DND-41 (cell line): ENCODE data around the gene COMMD6.

ENCODE experiments used
- ATAC-seq: fragments of 200-7000 bp; cut with Tn5 transposase; 3 replicates; pipeline ENCODE4 v1.9.1; 2021; ENCODE audit warnings: low read depth; ENCODE audit not compliant: insufficient read depth
- DNase-seq: peaks from one replicate; pipeline ENCODE4 v3.0.0-alpha.2; 2020
- H2AFZ ChIP-seq: 2 replicates; pipeline ENCODE4 v1.6.0; 2012; ENCODE audit warnings: low read depth, low read length
- H3K27ac ChIP-seq: 2 replicates; pipeline ENCODE4 v1.5.1; 2012; ENCODE audit warnings: low read length, inconsistent platforms
- H3K27me3 ChIP-seq: fragments of 200-600 bp; sonication (generic); 2 replicates; pipeline ENCODE4 v1.6.0; 2012; ENCODE audit warnings: low read length, mild to moderate bottlenecking, inconsistent platforms; ENCODE audit not compliant: insufficient read depth, poor library complexity
- H3K36me3 ChIP-seq: 2 replicates; pipeline ENCODE4 v1.5.1; 2012; ENCODE audit warnings: low read length, inconsistent platforms; ENCODE audit not compliant: insufficient read depth
- H3K4me1 ChIP-seq: 2 replicates; pipeline ENCODE4 v1.5.1; 2012; ENCODE audit warnings: mild to moderate bottlenecking, low read length; ENCODE audit not compliant: insufficient read depth
- H3K4me2 ChIP-seq: 2 replicates; pipeline ENCODE4 v1.6.0; 2012; ENCODE audit warnings: mild to moderate bottlenecking, moderate library complexity, low read length, inconsistent platforms; ENCODE audit not compliant: insufficient read depth
- H3K4me3 ChIP-seq, 2 experiments: fragments of 200-600 bp in 1 of 2; shearing (Covaris generic) in 1 of 2; 2 replicates each; pipeline ENCODE4 v1.5.1; 2012 to 2016; ENCODE audit warnings: inconsistent platforms in 2 of 2, low read length in 2 of 2, mild to moderate bottlenecking in 2 of 2, low read depth in 1 of 2, moderate library complexity in 1 of 2
- H3K79me2 ChIP-seq: 2 replicates; pipeline ENCODE4 v1.6.0; 2012; ENCODE audit warnings: low read length, inconsistent platforms; ENCODE audit not compliant: insufficient read depth
- H3K9ac ChIP-seq: 2 replicates; pipeline ENCODE4 v1.6.0; 2012; ENCODE audit warnings: low read depth, mild to moderate bottlenecking, inconsistent platforms, low read length, moderate library complexity
- H3K9me3 ChIP-seq: 2 replicates; pipeline ENCODE4 v1.5.1; 2012; ENCODE audit warnings: low read length, moderate library complexity, mild to moderate bottlenecking, inconsistent platforms; ENCODE audit not compliant: insufficient read depth, severe bottlenecking
- H4K20me1 ChIP-seq: 2 replicates; pipeline ENCODE4 v1.6.0; 2012; ENCODE audit warnings: low read length; ENCODE audit not compliant: insufficient read depth
- EZH2 ChIP-seq: IDR thresholded peaks from 3 replicates; pipeline ENCODE4 v1.6.1; 2012; ENCODE audit warnings: borderline replicate concordance, low read depth, mild to moderate bottlenecking, moderate library complexity, low read length, inconsistent platforms; ENCODE audit not compliant: severe bottlenecking
- TF ChIP-seq, protein P1 (sequence below): IDR thresholded peaks from 2 replicates; pipeline ENCODE4 v1.5.1; 2012; ENCODE audit warnings: borderline replicate concordance, low read length, moderate library complexity, mild to moderate bottlenecking; ENCODE audit not compliant: poor library complexity, severe bottlenecking; ENCODE audit errors: extremely low read depth

The COMMD6 gene

DNA sequence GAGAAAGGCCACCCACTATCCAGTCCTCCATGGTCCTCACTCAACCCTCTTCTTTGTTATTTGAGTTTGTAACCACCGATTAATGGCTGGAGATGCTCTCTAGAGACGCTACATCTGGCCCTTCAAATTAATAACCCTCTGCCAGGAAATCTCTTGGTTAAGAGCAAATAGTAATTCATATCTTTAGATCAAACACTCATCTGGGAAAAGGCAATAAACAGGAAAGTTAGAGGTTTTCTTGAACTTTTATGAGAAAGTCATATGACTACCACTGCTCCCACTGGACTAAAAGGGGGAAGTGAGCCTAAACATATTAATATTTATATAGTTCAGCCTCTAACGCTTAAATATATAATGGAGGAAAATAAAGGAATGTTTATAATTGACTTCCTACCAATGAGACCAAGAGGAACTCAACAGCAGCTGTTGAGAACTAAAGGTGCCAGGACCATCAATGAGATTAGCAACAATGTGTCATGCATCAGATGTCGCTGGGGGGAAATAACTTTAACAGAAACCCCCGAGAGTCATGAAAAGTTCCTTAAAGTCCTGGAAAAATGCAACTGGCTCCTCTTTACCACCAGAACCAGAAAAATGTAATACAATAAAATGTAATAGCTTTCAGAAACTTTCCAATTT is 58.4 kb downstream of the COMMD6 start:
- ATAC-seq = no peak
- H3K79me2 ChIP-seq = no peaks in the 10 kb centered on the region
- no peak overlapping the region for H3K9ac ChIP-seq
- no peak overlapping the region for H3K4me2 ChIP-seq
- H3K4me1 ChIP-seq = peaks cover 16% of the 10 kb centered on the region
- H3K9me3 ChIP-seq = no peaks in the 10 kb centered on the region
- no peak overlapping the region for H3K4me3 ChIP-seq
- peaks cover 11% of the 10 kb centered on the region for H3K27me3 ChIP-seq
- no peak for DNase-seq
- no peak overlapping the region for H2AFZ ChIP-seq
- H3K27ac ChIP-seq = no peak overlapping the region
- no peaks in the 10 kb centered on the region for H4K20me1 ChIP-seq
- no peaks in the 10 kb centered on the region for H3K36me3 ChIP-seq
- TF ChIP-seq EZH2 = no peak
- TF ChIP-seq, protein P1, sequence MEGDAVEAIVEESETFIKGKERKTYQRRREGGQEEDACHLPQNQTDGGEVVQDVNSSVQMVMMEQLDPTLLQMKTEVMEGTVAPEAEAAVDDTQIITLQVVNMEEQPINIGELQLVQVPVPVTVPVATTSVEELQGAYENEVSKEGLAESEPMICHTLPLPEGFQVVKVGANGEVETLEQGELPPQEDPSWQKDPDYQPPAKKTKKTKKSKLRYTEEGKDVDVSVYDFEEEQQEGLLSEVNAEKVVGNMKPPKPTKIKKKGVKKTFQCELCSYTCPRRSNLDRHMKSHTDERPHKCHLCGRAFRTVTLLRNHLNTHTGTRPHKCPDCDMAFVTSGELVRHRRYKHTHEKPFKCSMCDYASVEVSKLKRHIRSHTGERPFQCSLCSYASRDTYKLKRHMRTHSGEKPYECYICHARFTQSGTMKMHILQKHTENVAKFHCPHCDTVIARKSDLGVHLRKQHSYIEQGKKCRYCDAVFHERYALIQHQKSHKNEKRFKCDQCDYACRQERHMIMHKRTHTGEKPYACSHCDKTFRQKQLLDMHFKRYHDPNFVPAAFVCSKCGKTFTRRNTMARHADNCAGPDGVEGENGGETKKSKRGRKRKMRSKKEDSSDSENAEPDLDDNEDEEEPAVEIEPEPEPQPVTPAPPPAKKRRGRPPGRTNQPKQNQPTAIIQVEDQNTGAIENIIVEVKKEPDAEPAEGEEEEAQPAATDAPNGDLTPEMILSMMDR = no peak

DNA sequence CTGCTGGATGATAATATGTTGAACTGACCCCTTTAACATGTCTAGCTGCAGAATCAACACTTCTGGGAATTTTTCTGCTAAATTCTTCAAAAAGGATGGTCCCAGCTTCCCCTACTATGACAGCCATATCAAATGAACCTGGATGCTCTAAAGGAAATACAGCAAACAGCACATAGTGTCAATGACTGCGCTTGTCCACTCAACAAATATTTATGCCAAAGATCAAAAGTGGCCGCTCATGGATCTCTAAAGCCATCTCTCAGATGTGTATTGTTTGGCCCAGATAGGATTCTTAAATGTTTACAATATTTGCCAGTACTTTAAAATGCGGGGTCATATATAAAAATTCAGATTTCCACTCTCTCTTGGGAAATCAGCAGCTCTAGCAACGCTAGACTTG is 59.0 kb downstream of the COMMD6 start:
- no peaks in the 10 kb centered on the region for H4K20me1 ChIP-seq
- H3K4me2 ChIP-seq = no peak overlapping the region
- peaks cover 16% of the 10 kb centered on the region for H3K4me1 ChIP-seq
- H3K9ac ChIP-seq = no peak overlapping the region
- ATAC-seq (no peak), DNase-seq (no peak)
- no peak overlapping the region for H3K4me3 ChIP-seq
- TF ChIP-seq EZH2 = no peak
- TF ChIP-seq, protein P1 = no peak
- no peaks in the 10 kb centered on the region for H3K36me3 ChIP-seq
- no peaks in the 10 kb centered on the region for H3K9me3 ChIP-seq
- H2AFZ ChIP-seq = no peak overlapping the region
- peaks cover 11% of the 10 kb centered on the region for H3K27me3 ChIP-seq
- no peak overlapping the region for H3K27ac ChIP-seq
- H3K79me2 ChIP-seq = no peaks in the 10 kb centered on the region
